HepG2 (cell line): ENCODE measurements around the gene FBXO8.

Experiments
- HNRNPLL ChIP-seq: fragments of 200-400 bp; formaldehyde crosslinking; IDR thresholded peaks from 2 replicates; pipeline ENCODE4 v1.6.1; 2017; ENCODE audit warnings: mild to moderate bottlenecking, low read depth, low read length; ENCODE audit not compliant: poor library complexity, severe bottlenecking
- KLF13 ChIP-seq: sonication (generic); formaldehyde crosslinking; IDR thresholded peaks from 2 replicates; pipeline ENCODE4 v1.4.0; 2020; ENCODE audit warnings: mild to moderate bottlenecking, missing genetic modification reagents
- RXRA ChIP-seq: sonication (generic); formaldehyde crosslinking; IDR thresholded peaks from 2 replicates; pipeline ENCODE4 v1.5.1; 2020; ENCODE audit warnings: missing genetic modification reagents

DNA sequence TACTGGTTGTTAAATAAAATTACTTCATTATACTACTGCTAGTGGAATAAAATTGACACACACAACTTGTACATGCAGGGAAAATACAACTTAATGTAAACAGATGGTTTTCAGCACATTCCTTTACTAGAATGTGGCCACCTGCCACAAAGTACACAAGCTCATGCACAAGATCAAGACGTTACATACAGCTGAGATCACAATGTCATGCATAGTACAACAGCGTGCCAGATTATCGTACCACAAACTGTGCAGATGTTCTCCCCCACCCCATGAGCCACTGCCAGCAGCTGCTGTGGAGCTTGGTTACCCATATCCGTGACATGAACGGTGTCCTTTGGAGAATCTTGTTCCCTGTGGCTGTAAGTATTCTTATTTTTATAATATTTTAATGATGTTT is 27.7 kb downstream of the FBXO8 start:
- no peak for TF ChIP-seq HNRNPLL
- no peak for TF ChIP-seq RXRA (CRISPR knock-in tag)
- no peak for TF ChIP-seq KLF13 (CRISPR knock-in tag)
